Aorta (tissue), 5 donors: Measurements from ENCODE around the gene SMAD1. TPM values are rescaled to one million over a fixed set of nuclear protein-coding genes. Genes with fewer than 3 reads are reported as not detected.
A peak's percentile ranks its signal among the peaks of the same experiment; 100 is the strongest.
"Not testable (repeated sequence)": the region's sequence is repeated elsewhere in the genome, so short reads cannot be mapped to it uniquely, and the experiment has no call there.

Source experiments
- ATAC-seq: fragments of 200-7000 bp; cut with Tn5 transposase; one replicate; pipeline ENCODE4 v1.9.1; 2022; ENCODE audit warnings: moderate library complexity; ENCODE audit not compliant: low FRiP score
- DNase-seq, 2 donors: peaks; one replicate each; pipeline ENCODE4 v3.0.0-alpha.2; 2020
- H3K27ac ChIP-seq, 2 donors: one replicate each; pipeline ENCODE4 v1.5.1; 2013; ENCODE audit warnings: low read length in 2 of 2, mild to moderate bottlenecking in 2 of 2, moderate library complexity in 2 of 2, control low read depth in 1 of 2, inconsistent platforms in 1 of 2, low read depth in 1 of 2
- H3K27me3 ChIP-seq, 2 donors: one replicate each; pipeline ENCODE4 v1.6.1; 2013; ENCODE audit warnings: control low read depth in 1 of 2, low read length in 1 of 2, mild to moderate bottlenecking in 1 of 2, moderate library complexity in 1 of 2; ENCODE audit not compliant: insufficient read depth in 2 of 2, control insufficient read depth in 1 of 2
- H3K36me3 ChIP-seq, 2 donors: one replicate each; pipeline ENCODE4 v1.6.1; 2013; ENCODE audit warnings: control low read depth in 1 of 2, low read length in 1 of 2, mild to moderate bottlenecking in 1 of 2; ENCODE audit not compliant: insufficient read depth in 2 of 2, control insufficient read depth in 1 of 2
- H3K4me1 ChIP-seq, 2 donors: one replicate each; pipeline ENCODE4 v1.6.1; 2013; ENCODE audit warnings: low read length in 2 of 2, control low read depth in 1 of 2, mild to moderate bottlenecking in 1 of 2, moderate library complexity in 1 of 2; ENCODE audit not compliant: insufficient read depth in 2 of 2, control insufficient read depth in 1 of 2
- H3K4me3 ChIP-seq, 2 donors: one replicate each; pipeline ENCODE4 v1.5.1; 2013; ENCODE audit warnings: low read length in 2 of 2, control low read depth in 1 of 2, mild to moderate bottlenecking in 1 of 2
- H3K9me3 ChIP-seq: one replicate; pipeline ENCODE4 v1.6.1; 2013; ENCODE audit warnings: mild to moderate bottlenecking, low read length; ENCODE audit not compliant: control insufficient read depth
- WGBS, 2 donors: extraction: QIAGEN DNeasy Blood & Tissue Kit; methylation state at CpG; one replicate each; pipeline ENCODE4 v1.1.7; 2013; 5-methylcytosine and 5-hydroxymethylcytosine counted together
- intact Hi-C, 2 donors: fragments of 100-400 bp; cut with DNase I; formaldehyde crosslinking; loops; one replicate each; pipeline versions ENCODE4 v1.14.2 to v1.15.0; 2022
- polyA plus RNA-seq, 2 donors: library from polyadenylated mRNA; stranded (reverse); fragments of 200-250 nt; gene quantifications; one replicate each; pipeline ENCODE4 v1.2.3, GENCODE V29; 2013
- total RNA-seq, 2 donors: library from RNA; stranded (reverse); fragmentation: NEBNext Ultra II Directional; extraction: Animal tissue kit (Norgen Biotek cat#: 25700); gene quantifications; one replicate each; pipeline ENCODE4 v1.2.1, GENCODE V29; 2021
- donor health status: healthy with polysubstance abuse.
- donor health status: Bipolar disorder and iron deficiency.
- donor health status: DM: no; HTN: no; CAD: no.
- donor health status: DM: no; HTN: no; CAD: no.
- donor health status: DM: yes; HTN: yes; CAD: no.

The SMAD1 gene
- total and polyA plus RNA-seq, 4 donors = 4.8 to 40.0 (median 11.6) TPM

- no peaks in the 10 kb centered on the region for H3K9me3 ChIP-seq
- no peaks in the 10 kb centered on the region for H3K27me3 ChIP-seq
- no peak for ATAC-seq
- no peak overlapping the region for H3K27ac ChIP-seq
- intact Hi-C loops = no loop called here
- no peaks in the 10 kb centered on the region for H3K4me1 ChIP-seq
- H3K36me3 ChIP-seq = no peaks in the 10 kb centered on the region
- DNase-seq = no peak
- WGBS, 2 donors = 86 to 88% methylated on average over 7 of the region's 7 CpGs
- no peak overlapping the region for H3K4me3 ChIP-seq
Measured at GRCh38 chr4:145563293-145563985, 81.8 kb downstream of the SMAD1 start.

GRCh38 chr4:145564540-145564939, 82.9 kb downstream of the SMAD1 start:
- DNase-seq = no peak
- intact Hi-C loops = no loop called here
- Histone ChIP-seq H3K36me3 (no peaks in the 10 kb centered on the region), H3K4me3 (no peak overlapping the region), H3K9me3 (no peaks in the 10 kb centered on the region), H3K27ac (no peak overlapping the region), H3K27me3 (no peaks in the 10 kb centered on the region), H3K4me1 (no peaks in the 10 kb centered on the region)
- ATAC-seq = no peak
- 93 to 96% methylated on average over 2 of the region's 2 CpGs for WGBS, 2 donors

GRCh38 chr4:145565328-145565727, 83.7 kb downstream of the SMAD1 start:
- 19 to 37% methylated on average over 1 of the region's 1 CpG for WGBS, 2 donors

GRCh38 chr4:145566086-145566708, 84.5 kb downstream of the SMAD1 start:
- 90 to 91% methylated on average over 5 of the region's 5 CpGs for WGBS, 2 donors
- intact Hi-C loops = no loop called here
- Histone ChIP-seq H3K9me3 (no peaks in the 10 kb centered on the region), H3K27ac (no peak overlapping the region), H3K4me3 (no peak overlapping the region), H3K36me3 (no peaks in the 10 kb centered on the region), H3K4me1 (no peaks in the 10 kb centered on the region), H3K27me3 (no peaks in the 10 kb centered on the region)
- ATAC-seq = no peak
- DNase-seq = peak in 1 of 2 donors; percentile 59

More at GRCh38 chr4:145565328-145565727, 83.7 kb downstream of the SMAD1 start:
- ATAC-seq (no peak), DNase-seq (no peak)
- H3K9me3 ChIP-seq = no peaks in the 10 kb centered on the region
- H3K4me1 ChIP-seq = no peaks in the 10 kb centered on the region
- no peaks in the 10 kb centered on the region for H3K36me3 ChIP-seq
- H3K27me3 ChIP-seq = no peaks in the 10 kb centered on the region
- no peak overlapping the region for H3K27ac ChIP-seq
- H3K4me3 ChIP-seq = no peak overlapping the region
- intact Hi-C loops = no loop called here

- DNase-seq (no peak), ATAC-seq (no peak)
- WGBS, 2 donors = 87 to 88% methylated on average over 5 of the region's 5 CpGs
- Histone ChIP-seq H3K36me3 (no peaks in the 10 kb centered on the region), H3K27ac (no peak overlapping the region), H3K4me3 (no peak overlapping the region), H3K27me3 (no peaks in the 10 kb centered on the region), H3K4me1 (no peaks in the 10 kb centered on the region), H3K9me3 (no peaks in the 10 kb centered on the region)
- intact Hi-C loops = no loop called here
Measured at GRCh38 chr4:145566768-145567167, 85.1 kb downstream of the SMAD1 start.

GRCh38 chr4:145567516-145567915, 85.9 kb downstream of the SMAD1 start:
- intact Hi-C loops = no loop called here
- no peak for ATAC-seq

GRCh38 chr4:145574546-145574945, 92.9 kb downstream of the SMAD1 start:
- ATAC-seq, H3K9me3 ChIP-seq, DNase-seq, H3K36me3 ChIP-seq, H3K27ac ChIP-seq, intact Hi-C loops, H3K4me3 ChIP-seq, H3K27me3 ChIP-seq, H3K4me1 ChIP-seq: not testable (repeated sequence)
- WGBS, 2 donors = 64 to 71% methylated on average over 7 of the region's 7 CpGs

More at GRCh38 chr4:145567516-145567915, 85.9 kb downstream of the SMAD1 start:
- DNase-seq = no peak
- Histone ChIP-seq H3K36me3 (no peaks in the 10 kb centered on the region), H3K9me3 (no peaks in the 10 kb centered on the region), H3K27me3 (no peaks in the 10 kb centered on the region), H3K27ac (no peak overlapping the region), H3K4me1 (no peaks in the 10 kb centered on the region), H3K4me3 (no peak overlapping the region)
- 45 to 58% methylated on average over 2 of the region's 2 CpGs for WGBS, 2 donors

GRCh38 chr4:145580906-145581305, 99.3 kb downstream of the SMAD1 start:
- no peaks in the 10 kb centered on the region for H3K4me1 ChIP-seq
- H3K36me3 ChIP-seq = no peaks in the 10 kb centered on the region
- no peak for ATAC-seq
- H3K9me3 ChIP-seq = no peaks in the 10 kb centered on the region
- intact Hi-C loops = no loop called here
- H3K27ac ChIP-seq = no peak overlapping the region
- whole genome bisulfite sequencing, 2 donors = 55 to 57% methylated on average over 3 of the region's 3 CpGs
- no peaks in the 10 kb centered on the region for H3K27me3 ChIP-seq
- H3K4me3 ChIP-seq = no peak overlapping the region
- no peak for DNase-seq
